NCI-H510A (cell line): ENCODE data around the gene ASTN1.

ENCODE experiments used
- DNase-seq: peaks from one replicate; lab custom pipeline; 2025; lab: John Stamatoyannopoulos, UW

ASTN1 gene

GRCh38 chr1:176993587-176993986 is 170.9 kb downstream of the ASTN1 start:
- no peak for DNase-seq

GRCh38 chr1:176989754-176990153 is 174.8 kb downstream of the ASTN1 start:
- no peak for DNase-seq

- no peak for DNase-seq
Measured at GRCh38 chr1:176989023-176989422, 175.5 kb downstream of the ASTN1 start.

GRCh38 chr1:176987016-176987415 is 177.5 kb downstream of the ASTN1 start:
- no peak for DNase-seq

- no peak for DNase-seq
Measured at GRCh38 chr1:176983731-176984130, 180.8 kb downstream of the ASTN1 start.

- no peak for DNase-seq
Measured at GRCh38 chr1:176976771-176977170, 187.7 kb downstream of the ASTN1 start.

- DNase-seq: no peak
Measured at GRCh38 chr1:176976225-176976624, 188.3 kb downstream of the ASTN1 start.

GRCh38 chr1:176964687-176965086 is 199.8 kb downstream of the ASTN1 start:
- DNase-seq: no peak

- no peak for DNase-seq
Measured at GRCh38 chr1:176963181-176963580, 201.3 kb downstream of the ASTN1 start.

GRCh38 chr1:176961678-176962077 is 202.8 kb downstream of the ASTN1 start:
- DNase-seq: no peak

- DNase-seq: no peak
Measured at GRCh38 chr1:176959191-176959820, 205.2 kb downstream of the ASTN1 start.

- DNase-seq: no peak
Measured at GRCh38 chr1:176957603-176958002, 206.9 kb downstream of the ASTN1 start.

- DNase-seq: no peak
Measured at GRCh38 chr1:176954242-176954641, 210.3 kb downstream of the ASTN1 start.

- DNase-seq: no peak
Measured at GRCh38 chr1:176950736-176951324, 213.7 kb downstream of the ASTN1 start.

- DNase-seq: no peak
Measured at GRCh38 chr1:176949033-176949662, 215.4 kb downstream of the ASTN1 start.

- DNase-seq: no peak
Measured at GRCh38 chr1:176944606-176945005, 219.9 kb downstream of the ASTN1 start.

- DNase-seq: no peak
Measured at GRCh38 chr1:176943783-176944182, 220.7 kb downstream of the ASTN1 start.

- DNase-seq: no peak
Measured at GRCh38 chr1:176942346-176942745, 222.2 kb downstream of the ASTN1 start.

GRCh38 chr1:176939993-176940392 is 224.5 kb downstream of the ASTN1 start:
- no peak for DNase-seq

GRCh38 chr1:176938375-176938774 is 226.1 kb downstream of the ASTN1 start:
- no peak for DNase-seq

GRCh38 chr1:176934370-176934769 is 230.1 kb downstream of the ASTN1 start:
- no peak for DNase-seq

- no peak for DNase-seq
Measured at GRCh38 chr1:176932114-176933104, 232.1 kb downstream of the ASTN1 start.
